ENCODE results near the gene DNASE1L2.

The DNASE1L2 gene

DNA sequence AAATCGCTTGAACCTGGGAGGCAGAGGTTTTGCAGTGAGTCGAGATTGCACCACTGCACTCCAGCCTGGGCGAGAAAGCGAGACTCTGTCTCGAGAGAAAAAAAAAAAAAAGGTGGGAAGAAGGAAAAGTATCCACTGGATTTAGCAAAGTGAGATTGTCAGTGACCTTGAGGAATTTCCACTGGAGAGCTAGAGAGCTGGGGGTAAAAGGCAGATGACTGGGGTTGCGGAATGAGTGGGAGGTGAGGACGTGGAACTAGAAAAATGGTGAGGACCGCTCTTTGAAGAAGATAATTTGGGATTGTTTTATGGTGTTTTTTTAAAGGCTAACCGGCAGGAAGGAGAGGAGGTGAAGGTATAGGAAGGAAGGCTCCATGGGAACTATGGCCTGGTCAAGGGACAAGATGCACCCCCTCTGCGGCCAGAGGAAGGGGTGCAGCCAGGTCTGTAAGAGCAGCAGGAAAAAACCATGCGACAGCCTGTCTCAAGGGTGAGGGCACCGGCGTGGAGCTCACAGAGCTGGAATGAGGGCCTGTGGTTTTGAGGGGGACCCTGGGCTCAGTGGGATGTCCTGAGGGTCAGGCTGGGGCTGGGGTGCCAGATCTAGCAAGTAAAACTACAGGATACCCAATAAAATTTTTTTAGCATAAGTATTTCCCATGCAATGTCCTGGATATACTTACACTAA lies 31.7 kb upstream of the DNASE1L2 start:
- DNase-seq: no peak

DNA sequence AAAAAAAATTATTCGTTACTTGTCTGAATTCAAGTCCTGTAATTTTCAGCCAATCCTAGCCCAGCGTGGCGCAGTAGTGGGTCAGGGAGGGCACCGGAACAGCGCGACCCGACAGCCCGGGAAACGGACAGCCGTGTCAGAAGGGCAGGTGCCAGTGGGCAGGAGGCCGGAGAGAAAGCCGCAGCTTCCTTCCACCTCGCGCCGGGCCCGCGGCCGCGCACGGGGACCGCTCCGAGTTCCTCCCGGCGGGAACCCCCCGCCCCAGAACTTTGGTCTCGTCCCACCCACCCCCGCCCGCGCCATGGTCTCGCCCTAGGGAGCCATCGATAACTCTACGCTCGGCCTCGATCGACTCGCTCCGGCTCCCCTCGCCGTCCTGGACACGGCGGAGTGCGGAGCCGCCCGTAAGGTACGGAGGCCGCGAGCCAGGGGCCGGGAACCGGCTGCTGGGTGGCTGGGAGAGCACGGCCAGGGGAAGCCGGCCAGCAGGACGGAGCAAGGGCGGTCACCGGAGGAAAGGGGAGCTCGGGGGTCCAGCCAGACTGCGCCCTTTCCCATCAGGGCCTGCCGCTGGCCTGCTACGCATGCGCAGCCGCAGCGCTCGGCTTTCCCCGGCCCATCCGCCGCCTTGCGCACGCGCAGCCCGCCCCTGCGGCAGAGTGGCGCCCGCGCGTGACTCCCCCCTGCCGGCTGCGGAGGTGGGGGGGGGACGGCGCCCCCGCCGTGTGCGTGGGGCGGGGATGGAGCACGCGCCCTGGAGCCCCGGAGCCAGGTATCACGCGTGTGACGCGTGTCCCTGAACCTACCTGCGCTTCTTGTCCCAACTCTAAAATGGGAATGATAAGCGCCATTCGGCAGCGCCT lies 30.9 kb upstream of the DNASE1L2 start, which contains the start of gene MLST8:
Gene MLST8 (plus strand): TSS at position 351 of the 863 bp plus-strand sequence. CDS start 632 bp downstream, outside the sequence.
- peak; percentile 91 for DNase-seq

- DNase-seq: no peak
Measured at GRCh38 chr16:2205967-2206313, 30.3 kb upstream of the DNASE1L2 start.

DNA sequence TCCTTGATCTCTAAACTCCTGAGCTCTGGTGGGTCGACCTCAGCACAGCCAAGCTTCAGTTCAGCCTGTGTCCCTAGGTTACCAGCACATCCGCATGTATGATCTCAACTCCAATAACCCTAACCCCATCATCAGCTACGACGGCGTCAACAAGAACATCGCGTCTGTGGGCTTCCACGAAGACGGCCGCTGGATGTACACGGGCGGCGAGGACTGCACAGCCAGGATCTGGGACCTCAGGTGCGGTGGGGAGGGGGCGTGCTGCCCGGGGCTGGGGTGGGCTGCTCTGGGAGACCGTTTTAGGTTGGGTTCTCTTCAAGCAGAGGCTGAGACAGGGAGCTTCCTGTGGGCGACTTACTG lies 29.8 kb upstream of the DNASE1L2 start:
- DNase-seq: no peak

GRCh38 chr16:2206780-2207433 lies 29.3 kb upstream of the DNASE1L2 start:
- no peak for DNase-seq

DNA sequence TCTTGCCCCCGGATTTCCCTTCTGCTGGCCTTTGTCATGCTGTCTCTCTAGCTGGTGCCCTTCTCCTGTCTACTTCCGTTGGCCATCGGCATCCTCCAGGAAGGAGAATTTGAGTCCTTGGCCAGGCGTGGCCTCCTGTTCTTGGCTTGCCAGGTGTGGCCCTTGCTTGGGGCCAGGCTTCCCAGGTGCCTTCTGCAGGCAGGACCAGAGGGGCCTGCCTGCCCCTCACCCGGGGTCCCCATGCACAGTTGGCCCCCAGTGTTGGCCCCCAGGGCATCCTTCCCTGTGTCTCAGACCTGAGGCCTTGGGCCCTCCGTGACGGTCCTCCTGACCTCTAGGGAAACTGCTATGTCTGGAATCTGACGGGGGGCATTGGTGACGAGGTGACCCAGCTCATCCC lies 28.4 kb upstream of the DNASE1L2 start:
- DNase-seq: no peak

- DNase-seq: no peak
Measured at GRCh38 chr16:2208308-2208707, 27.9 kb upstream of the DNASE1L2 start.

DNA sequence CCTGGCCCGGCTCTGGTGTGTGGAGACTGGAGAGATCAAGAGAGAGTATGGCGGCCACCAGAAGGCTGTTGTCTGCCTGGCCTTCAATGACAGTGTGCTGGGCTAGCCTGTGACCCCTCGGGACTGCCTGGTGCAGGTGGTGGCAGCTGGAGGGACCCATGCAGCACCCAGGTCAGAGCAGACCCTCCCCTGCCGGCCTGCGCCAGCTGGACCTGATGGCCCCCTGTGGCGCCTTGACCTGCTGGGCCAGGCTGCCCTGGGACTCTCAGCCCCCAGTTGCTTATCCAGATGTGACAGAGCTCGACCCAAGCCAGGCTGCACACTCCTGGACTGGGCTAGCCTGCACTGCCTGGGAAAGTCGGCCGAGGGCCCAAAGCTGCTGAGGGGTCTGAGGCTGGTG lies 27.5 kb upstream of the DNASE1L2 start:
- no peak for DNase-seq

- DNase-seq: no peak
Measured at GRCh38 chr16:2209258-2210008, 26.8 kb upstream of the DNASE1L2 start.

- DNase-seq: no peak
Measured at GRCh38 chr16:2210009-2210332, 26.3 kb upstream of the DNASE1L2 start.

GRCh38 chr16:2210386-2211365 lies 25.6 kb upstream of the DNASE1L2 start, which contains the start of gene BRICD5:
TSS of gene BRICD5 (minus strand) at chr16:2210863. CDS start at chr16:2210833, 30 bp downstream.
- DNase-seq: no peak

- no peak for DNase-seq
Measured at GRCh38 chr16:2211923-2212347, 24.3 kb upstream of the DNASE1L2 start.

DNA sequence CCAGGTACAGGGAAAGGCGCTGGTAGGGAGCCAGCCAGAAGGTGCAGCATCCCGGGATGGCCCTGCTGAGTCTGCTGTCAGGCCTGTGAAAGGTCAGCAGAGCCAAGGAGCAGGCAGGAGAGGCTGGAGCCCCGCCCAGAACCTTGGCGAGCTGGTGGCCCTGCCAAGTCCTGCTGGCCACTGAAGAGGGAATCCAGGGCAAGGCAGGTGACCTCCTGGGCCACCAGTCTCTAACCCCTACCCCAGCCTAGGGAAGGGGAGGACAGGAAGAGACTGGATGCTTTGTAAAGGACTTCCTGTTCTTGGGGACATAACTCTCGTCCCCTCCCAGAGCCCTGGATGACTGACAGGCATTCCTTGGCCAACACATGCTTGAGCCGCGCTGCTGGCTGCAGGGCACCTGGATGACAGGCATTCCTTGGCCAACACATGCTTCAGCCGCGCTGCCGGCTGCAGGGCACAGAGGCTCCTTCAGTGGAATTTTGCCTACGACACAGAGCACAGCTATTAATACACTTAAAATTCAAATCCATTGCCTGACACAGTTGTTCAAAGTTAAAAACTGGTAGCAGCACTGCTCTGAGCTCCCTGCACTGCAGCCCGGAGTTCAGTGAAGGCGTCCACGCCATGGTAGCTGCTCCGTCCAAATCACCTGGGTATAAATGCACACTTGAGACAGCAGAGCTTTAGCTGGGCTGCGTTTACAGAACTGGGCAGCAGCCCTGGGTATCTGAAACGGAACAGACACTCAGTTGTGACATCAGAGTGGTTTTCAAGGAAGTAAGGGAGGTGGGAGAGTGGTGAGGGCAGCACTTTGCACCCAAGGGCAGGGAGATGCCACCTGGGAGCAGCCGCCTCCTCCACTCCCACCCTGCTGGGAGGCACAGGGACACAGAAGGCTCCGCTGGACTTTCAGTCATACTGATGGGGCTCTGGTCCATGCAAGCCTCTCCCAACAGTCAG lies 23.6 kb upstream of the DNASE1L2 start:
- no peak for DNase-seq

GRCh38 chr16:2213817-2214718 lies 22.2 kb upstream of the DNASE1L2 start:
- no peak for DNase-seq

- no peak for DNase-seq
Measured at GRCh38 chr16:2214719-2214968, 21.6 kb upstream of the DNASE1L2 start, which contains the start of gene PGP. TSS of gene PGP (minus strand) at chr16:2214840. CDS start at chr16:2214777, 63 bp downstream.

- no peak for DNase-seq
Measured at GRCh38 chr16:2216330-2216729, 19.9 kb upstream of the DNASE1L2 start.

DNA sequence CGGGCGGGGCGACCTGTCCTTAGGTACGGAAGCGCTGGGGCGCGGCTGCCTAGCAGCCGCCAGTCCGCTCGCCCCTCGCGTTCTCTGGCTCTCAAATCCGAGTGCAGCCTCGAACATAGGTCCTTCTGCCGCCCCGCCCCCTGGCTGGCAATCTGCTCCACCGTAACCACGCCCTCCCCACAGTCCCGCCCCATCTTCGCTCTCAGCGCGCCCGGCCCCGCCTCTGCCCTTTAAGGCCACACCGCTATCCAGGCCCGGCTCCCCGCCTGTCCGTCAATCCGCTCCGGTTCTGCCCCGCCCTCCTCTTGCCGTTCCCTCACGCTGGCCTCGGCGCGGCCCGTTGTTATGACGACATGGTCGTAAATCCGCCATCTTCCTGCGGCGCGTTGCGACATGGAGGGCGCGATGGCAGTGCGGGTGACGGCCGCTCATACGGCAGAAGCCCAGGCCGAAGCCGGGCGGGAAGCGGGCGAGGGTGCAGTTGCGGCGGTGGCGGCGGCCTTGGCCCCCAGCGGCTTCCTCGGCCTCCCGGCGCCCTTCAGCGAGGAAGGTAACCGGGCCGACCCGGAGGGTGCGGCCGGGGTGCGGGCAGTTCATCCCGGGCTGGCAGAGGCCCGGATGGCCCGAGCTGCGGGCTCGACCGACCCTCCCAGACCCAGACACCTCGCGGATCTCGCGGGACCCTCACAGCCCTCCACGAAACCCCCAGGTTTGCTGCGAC lies 12.9 kb upstream of the DNASE1L2 start, which contains the start of gene E4F1:
Gene E4F1 (plus strand): TSS at position 371 of the 721 bp plus-strand sequence. CDS start 23 bp downstream, at position 394.
- DNase-seq: peak; percentile 100

GRCh38 chr16:2223942-2224486 lies 12.2 kb upstream of the DNASE1L2 start:
- peak; percentile 33 for DNase-seq
